ENCODE measurements around the gene CFAP61.

CFAP61 gene

DNA sequence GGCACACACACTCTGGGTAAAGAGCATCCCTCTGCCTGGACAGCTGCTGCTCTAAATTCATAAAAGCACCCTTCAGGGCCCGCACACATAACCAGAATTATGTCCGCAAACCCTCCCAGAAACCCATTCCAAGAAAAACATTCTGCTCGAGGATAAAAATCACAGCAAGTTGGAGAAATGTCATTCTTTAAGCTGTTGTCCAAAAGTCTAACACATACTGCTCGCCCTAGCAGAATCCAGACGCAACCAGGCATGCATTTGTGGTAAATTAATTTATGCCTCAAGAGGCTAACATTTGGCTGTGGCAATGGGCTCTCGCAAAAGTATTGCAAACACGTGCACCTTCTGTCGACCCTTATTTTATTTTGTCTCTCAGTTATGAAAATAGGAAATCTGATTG, 199.5 kb downstream of the CFAP61 start:
- no peak for DNase-seq (ENCODE audit: low read depth)
- no peak for TF ChIP-seq CTCF (conservative IDR thresholded peaks at IDR 0.05; ENCODE audit: low read length)
- H3K4me3 ChIP-seq (ENCODE audit: low read length): no peak overlapping the region

DNA sequence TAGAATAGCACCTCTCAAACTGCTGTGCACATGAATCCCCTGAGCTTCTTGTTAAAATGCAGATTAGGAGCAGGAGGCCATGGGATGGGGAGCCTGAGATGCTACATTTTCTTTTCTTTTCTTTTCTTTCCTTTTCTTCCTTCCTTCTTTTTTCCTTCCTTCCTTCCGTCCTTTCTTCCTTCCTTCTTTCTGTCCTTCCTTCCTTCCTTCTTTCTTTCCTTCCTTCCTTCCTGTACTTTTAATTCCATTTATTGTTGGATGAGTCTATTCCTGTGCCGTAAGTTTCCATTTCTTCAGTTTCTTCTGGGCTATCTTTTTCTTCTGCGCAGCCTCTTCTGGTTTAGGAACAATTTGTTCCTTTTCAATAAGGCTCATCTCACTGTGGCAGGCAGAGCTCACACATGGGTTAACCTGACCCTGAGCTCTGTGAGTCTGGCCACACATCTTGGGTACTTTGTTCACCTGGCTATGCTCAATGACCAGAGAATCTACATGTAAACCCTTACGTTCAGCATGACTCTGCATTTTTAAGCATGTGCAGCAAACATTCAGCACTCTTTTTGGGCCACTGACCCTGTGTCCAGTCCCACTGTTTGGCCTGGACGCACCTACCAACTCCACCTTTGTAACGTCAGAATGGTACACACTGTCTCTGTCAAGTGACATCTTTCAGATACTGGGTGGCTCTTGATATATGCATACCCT, 200.9 kb downstream of the CFAP61 start:
- no peak for DNase-seq (ENCODE audit: low read depth)
- TF ChIP-seq CTCF (conservative IDR thresholded peaks at IDR 0.05; ENCODE audit: low read length): no peak
- H3K4me3 ChIP-seq (ENCODE audit: low read length): no peak overlapping the region

- TF ChIP-seq CTCF (conservative IDR thresholded peaks at IDR 0.05; ENCODE audit: low read length): no peak
- no peak overlapping the region for H3K4me3 ChIP-seq (ENCODE audit: low read length)
- DNase-seq (ENCODE audit: low read depth): no peak
Observed at GRCh38 chr20:20253744-20254330, 201.5 kb downstream of the CFAP61 start.

DNA sequence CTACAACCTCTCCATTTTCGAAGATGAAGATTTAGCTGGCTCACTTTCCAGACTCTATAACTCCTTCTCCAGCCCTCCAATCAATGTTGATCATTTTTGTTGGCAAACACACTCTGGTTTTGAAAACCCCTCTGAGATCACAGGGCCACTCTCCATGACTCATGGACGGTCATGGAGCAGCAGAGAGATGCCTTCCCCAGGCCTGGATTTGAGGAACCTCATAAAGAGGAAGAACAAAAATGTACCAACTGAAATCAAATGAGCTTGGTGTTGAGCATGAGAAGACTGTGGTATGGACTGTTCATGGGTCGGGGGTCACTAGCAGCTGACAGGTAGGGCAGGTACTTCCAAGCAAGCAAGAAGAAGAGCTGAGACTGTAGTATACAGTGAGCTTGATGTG, 202.8 kb downstream of the CFAP61 start:
- DNase-seq (ENCODE audit: low read depth): no peak
- no peak overlapping the region for H3K4me3 ChIP-seq (ENCODE audit: low read length)
- TF ChIP-seq CTCF (conservative IDR thresholded peaks at IDR 0.05; ENCODE audit: low read length): no peak

DNA sequence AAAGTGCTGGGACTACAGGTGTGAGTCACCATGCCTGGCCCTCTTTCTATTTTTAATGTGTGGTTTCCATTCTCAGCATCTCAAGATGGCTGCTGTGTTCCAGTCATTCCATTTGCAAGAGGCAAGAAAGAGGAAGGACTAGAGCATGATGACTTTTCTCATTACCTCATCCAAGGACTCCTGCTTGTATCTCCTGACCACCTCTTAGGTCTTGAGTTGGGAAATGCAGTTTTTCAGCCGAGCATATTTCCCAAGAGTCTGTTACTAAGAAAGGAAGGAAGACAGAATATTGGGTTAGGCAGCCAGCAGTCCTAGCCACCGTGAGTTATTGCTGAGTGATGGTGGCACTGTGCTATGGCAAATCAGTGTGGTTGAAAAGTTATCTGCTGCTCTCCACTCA, 207.2 kb downstream of the CFAP61 start:
- peak; percentile 3 for DNase-seq (ENCODE audit: low read depth)
- H3K4me3 ChIP-seq (ENCODE audit: low read length): no peak overlapping the region
- no peak for TF ChIP-seq CTCF (conservative IDR thresholded peaks at IDR 0.05; ENCODE audit: low read length)

DNA sequence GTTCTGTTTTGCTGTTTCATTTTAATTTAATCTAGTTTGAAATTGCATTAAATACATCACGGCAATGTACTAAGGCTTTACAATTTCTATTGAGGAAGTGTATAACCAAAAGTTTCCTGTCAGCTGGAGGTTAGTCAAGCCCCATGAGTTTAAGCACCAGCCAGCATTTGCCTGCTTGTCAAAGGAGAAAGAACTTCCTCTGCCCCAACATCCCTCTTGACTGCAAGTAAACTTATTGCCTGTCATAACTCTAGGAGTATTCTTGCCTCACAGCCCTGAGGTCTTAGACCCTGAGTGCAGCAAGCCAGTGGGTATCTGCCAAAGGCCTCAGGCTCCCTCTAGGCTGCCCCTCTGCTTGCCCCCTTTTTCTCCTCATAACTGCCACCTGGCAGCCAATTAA, 208.8 kb downstream of the CFAP61 start:
- no peak overlapping the region for H3K4me3 ChIP-seq (ENCODE audit: low read length)
- no peak for DNase-seq (ENCODE audit: low read depth)
- TF ChIP-seq CTCF (conservative IDR thresholded peaks at IDR 0.05; ENCODE audit: low read length): no peak

DNA sequence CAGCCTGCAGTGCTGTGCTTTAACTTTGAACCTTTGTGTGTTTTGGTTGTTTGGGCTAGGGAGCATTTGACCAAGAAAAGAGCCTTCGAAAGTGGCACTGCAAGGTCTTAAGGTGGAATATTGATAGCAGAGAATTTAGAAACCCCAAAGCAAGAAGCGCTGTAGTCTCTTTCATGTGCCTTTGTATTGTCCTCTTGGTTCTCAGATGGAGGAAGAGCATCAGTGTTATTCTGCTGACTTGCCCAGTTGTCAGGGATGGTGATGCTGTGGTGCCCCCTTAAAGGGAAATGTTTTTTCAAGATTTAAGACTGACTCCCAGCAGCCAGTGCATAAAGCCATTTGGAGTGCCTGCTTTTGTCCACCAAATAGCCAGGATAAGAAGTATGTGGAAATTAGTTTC, 212.9 kb downstream of the CFAP61 start:
- DNase-seq (ENCODE audit: low read depth): no peak
- H3K4me3 ChIP-seq (ENCODE audit: low read length): no peak overlapping the region
- no peak for TF ChIP-seq CTCF (conservative IDR thresholded peaks at IDR 0.05; ENCODE audit: low read length)

All from AG10803 (cell line).